ENCODE measurements around the gene CDIP1.

Gene CDIP1

DNA sequence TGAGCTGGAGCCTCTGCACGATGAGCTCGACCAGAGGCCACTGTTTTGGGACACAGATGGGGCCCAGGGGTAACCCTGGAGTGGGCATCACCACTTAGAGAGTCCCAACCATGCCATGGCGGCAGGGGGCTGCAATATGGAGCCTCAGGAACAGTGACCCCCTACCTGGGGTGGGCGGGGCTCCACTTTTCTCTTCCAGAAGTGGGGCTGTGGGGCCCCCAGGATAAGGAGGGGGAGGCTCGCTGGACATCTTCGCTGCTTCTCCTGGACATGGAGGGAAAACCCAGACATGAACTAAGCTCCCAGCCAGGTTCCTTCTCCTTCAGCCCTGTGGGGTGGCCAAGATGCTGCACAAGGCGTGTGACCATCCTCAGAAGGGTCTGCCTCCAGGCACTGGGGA is 24.7 kb downstream of the CDIP1 start:
- no peak for DNase-seq (ENCODE audit: low spot score)

DNA sequence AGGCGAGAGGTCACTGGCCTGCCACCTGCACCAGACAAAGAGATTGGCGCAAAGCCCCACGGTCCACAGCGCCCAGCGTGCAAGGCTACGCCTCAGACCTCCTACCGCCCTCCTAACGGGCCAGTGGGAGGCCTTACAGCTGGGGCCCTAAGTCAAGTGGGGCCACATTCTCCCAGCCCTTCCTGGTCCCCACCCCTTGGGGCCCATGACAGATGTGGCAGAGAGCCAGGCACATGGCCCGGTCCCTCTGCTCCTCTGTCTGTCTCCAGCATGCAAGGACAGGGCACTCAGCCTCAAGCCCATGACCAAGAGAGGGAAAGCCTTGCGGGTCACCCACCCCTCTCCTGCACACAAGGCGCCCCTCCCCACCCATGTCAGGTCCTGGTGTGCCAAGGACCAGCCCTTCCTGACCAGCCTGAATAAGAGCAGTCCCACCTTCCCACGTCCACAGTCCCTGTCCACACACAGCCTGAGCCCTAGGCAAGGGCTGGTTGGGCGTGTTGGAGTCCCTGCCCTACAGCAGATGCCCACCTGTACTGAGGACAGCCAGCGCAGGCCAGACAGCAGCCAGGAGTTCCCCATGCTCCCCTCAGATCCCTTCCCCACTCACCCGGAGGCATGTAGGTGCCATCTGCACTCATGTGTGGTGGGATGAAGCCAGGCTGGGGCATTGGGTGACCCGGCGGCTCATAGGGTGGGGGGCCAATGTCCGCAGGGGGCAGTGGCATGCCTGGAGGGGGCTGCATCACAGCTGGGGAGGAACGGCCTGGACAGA is 25.3 kb downstream of the CDIP1 start:
- DNase-seq (ENCODE audit: low spot score): no peak

DNA sequence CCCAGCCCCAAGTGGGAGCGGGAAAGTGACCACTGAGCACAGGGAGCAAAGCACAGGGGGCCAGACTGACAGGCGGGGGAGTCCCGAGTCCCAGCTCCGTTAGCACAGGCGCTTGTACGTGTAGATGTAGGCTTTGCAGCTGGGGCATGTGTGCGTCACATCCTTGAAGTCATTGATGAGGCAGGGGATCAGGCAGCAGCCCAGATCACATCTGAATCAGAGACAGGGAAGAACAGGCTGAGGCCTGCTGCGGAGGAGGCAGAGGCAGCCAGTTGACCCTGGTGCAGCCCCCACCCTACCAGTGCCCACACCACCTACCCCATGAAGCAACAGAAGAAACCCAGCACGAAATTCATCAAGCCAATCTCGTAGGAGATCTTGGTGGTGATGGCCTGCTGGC is 26.1 kb downstream of the CDIP1 start:
- DNase-seq (ENCODE audit: low spot score): no peak

DNA sequence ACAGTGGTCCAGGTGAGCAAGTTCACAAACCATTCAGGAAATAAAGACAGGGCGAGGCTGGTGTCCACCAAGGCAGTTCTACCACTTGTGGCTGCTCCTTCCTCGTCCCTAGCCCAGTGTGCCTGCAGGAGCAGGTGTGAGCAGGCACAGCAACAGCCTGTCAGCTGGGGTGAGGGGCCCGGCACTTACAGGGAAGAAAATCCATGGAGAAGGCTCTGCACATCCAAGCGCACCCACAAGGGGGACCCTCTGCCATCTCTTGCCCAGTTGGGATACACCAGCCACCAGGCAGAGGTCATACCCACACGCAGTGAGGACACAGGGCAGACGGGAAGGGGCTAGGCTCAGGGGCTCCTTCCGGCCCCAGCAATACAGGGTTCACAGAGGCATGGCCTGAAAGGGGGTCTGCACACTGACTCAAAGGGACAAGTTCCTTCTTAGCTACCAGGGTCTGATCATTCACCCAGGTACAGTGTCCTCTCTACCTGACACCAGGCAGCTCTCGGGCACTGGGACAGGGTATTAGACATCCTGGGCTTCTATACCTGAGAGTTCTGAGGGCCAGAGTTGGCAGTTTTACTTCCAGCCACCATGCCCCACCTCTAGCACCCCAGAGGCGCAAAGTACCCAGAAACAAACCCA is 27.0 kb downstream of the CDIP1 start:
- no peak for DNase-seq (ENCODE audit: low spot score)

DNA sequence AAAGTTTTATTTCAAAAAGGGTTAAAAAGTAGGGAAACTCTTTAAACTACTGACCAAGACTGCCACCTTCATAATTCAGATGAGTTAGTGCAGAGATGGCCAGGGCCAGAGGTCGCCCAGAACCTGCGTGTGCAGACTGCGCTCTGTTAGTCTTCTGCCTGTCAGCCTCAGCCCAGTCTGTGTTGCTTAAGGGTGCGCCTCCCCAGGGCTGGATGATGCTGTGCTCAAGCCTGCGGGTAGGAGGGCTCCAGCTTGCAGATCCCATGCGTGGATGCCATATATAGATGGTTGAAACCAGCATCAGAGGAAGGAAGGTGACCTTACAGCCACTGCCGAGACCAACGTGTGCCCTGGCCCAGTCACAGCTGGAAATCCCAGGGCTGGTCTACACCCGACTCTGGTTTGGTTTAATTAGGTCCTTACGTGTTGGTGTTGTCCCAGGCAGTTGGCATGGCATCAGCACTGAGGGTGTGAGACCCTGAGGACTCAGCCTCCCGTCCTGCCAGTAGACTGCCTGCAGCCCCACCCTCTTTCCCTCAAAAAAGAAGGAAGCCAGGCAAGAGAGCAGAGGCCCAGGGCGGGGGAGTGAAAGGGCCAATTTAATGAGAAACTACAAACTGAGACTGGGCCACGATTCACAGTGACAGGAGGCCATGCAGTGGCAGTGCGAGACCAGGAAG is 27.7 kb downstream of the CDIP1 start:
- DNase-seq (ENCODE audit: low spot score): no peak

DNA sequence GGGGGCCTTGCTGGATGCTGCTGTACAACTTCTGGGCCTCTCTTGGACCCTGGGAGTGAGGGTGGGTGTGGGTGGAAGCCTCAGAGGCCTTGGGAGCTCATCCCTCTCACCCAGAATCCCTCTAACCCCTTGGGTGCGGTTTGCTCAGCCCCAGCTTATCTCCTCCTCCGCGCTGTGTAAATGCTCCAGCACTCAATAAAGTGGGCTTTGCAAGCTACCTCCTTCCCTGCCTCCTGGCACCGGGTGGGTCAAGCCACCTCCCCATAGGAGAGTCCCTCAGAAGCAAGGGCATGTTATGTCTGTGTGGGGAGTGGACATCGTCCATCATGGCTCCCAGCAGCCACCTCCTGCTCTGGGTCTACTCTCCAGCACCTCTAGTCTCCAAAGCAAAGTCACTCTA is 28.4 kb downstream of the CDIP1 start:
- DNase-seq (ENCODE audit: low spot score): no peak

DNA sequence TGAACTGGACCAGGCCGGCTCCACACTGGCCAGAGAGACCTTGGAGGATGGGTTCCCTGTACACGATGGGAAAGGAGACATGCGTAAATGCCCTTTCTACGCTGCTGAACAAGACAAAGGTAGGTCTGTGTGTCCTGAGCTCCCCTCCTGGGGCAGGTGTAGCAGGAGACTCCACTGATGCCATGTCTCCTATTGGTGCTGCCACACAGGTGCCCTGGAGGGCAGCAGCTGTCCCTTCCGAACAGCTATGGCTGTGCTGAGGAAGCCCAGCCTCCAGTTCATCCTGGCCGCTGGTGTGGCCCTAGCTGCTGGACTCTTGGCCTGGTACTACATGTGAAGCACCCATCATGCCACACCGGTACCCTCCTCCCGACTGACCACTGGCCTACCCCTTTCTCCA is 29.2 kb downstream of the CDIP1 start:
- no peak for DNase-seq (ENCODE audit: low spot score)

DNA sequence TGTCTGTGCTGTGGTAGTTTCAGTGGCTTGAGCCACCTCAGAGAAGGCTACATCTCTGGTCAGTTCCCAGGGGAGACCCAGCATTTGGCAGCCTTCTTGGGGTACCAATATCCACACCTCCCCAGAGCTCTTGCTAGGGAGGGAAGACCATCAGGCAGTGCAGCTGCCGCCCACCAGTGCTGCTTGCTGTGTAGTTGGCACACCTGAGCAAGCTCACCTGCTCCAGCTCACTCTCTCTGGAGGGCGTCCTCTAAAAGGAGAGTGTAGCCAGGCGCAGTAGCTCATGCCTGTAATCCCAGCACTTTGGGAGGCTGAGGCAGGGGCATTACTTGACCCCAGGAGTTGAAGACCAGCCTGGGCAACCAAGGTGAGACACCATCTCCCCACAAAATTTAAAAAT is 29.8 kb downstream of the CDIP1 start:
- DNase-seq (ENCODE audit: low spot score): no peak

DNA sequence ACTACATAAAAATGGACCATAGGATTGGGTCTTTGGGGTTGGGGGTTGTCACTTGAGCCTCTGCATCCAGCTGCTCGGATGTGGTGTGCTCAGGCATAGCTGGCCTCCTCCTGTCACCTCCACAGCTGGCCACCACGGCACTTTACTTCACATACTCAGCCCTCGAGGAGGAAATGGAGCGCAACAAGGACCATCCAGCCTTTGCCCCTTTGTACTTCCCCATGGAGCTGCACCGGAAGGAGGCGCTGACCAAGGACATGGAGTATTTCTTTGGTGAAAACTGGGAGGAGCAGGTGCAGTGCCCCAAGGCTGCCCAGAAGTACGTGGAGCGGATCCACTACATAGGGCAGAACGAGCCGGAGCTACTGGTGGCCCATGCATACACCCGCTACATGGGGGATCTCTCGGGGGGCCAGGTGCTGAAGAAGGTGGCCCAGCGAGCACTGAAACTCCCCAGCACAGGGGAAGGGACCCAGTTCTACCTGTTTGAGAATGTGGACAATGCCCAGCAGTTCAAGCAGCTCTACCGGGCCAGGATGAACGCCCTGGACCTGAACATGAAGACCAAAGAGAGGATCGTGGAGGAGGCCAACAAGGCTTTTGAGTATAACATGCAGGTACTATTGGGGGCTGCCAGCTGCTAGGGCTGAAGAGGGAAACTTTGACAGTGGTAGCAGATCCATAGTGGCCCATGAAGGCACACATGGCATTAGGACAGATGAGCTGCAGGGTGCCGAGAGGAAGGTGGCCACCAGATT is 30.8 kb downstream of the CDIP1 start:
- DNase-seq (ENCODE audit: low spot score): no peak

DNA sequence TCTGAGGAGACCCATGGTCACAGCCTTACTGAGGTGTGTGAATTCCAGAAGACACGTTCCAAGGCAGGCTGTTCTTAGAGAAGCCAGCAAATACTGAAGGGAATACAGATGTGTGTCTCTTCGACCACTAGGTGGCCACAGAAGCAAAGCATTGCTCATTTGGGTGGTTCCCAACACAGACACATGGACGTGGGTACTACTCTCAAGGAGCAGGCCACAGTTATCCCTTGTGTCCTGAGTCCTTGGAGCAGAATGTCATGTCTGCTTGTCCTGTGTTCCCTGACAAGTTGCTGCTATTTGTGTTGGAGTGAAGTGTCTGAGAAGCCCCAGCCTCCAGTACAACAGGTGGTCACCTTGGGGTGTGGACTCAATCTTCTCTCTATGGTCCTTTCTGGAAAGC is 32.1 kb downstream of the CDIP1 start:
- DNase-seq (ENCODE audit: low spot score): no peak

DNA sequence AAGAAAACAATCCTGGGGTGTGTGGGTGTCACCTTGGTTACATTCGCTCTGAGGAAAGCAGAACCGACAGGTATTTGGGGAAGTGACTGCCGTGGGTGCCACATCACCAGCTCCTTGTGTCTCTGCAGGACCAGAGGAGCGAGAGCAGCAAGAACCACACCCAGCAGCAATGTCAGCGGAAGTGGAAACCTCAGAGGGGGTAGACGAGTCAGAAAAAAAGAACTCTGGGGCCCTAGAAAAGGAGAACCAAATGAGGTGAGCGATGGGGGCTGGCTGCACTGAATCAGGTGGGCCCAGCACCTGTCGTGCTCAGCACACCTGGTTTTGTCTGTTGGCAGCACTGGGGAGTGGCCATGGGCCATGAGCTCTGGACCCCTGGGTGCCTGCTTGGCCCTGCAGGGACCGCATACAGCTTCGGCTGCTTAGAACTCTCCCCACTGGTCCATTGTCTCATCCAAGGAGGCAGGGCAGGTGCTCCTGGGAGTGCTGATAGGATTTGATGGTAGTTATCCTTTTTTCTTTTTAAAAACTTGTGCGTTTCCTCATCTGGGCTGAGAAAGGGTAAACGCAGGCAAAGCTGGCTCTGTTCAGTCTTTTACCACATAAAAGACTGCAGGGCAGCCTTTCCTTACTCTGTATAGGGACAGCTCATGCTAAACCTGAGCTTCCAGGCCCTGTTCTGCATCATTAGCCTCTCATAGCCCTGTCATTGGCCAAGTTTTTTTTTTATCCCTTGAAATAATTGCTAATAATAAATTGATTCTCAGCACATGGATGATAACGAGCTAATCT is 33.0 kb downstream of the CDIP1 start:
- DNase-seq (ENCODE audit: low spot score): no peak

DNA sequence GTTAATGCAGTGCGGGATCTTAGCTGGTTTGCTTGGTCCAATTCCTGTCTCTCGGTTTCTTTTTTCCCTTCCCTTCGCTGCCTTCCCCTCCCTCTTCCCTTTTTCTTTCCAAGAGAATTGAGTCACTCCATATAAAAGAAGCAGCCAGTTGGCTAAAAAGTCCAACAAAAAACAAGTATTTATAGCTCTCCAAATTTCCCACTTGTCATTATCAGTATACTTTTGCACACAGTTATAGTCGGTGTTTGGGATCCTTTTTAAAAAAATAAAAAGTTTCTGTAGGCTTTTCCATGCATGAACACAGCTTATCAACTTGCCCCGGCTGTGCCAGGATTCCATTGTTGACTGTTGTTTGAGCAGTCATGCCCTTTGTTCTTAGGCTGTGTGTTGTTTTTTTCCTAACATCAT is 37.5 kb downstream of the CDIP1 start:
- DNase-seq (ENCODE audit: low spot score): no peak

DNA sequence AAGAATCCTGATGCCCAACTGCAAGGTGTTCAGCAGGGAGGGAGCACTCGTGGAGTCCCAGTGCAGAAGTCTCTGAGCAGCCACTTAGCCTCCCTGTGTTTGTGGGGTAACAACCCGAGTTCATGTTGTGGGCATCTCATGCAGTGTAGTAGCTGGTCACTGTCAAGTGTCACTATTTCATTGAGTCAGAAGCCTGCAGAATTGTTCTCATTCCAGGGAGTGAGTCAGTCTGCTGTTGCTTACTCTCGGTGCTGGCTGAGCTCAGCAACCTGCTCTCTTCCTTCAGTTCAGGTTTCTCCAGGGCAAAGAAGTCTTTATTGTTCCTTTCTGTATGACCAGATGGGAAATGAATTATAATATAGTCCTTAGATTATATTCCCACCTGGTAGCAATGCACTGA is 38.3 kb downstream of the CDIP1 start:
- no peak for DNase-seq (ENCODE audit: low spot score)

DNA sequence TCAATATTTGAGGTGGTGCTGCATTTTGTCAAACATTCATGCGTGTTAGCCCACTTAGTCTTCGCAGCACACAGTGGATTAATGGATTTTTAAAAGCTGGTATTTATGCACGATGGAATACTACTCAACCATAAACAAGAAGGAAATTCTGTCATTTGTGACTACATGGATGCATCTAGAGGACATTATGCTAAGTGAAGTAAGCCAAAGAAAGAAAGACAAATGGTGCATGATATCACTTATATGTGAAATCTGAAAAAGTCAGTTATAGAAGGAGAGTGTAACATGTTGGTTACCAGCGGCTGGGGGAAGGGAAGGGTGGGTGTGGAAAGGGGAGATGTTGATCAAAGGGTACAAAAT is 39.4 kb downstream of the CDIP1 start:
- no peak for DNase-seq (ENCODE audit: low spot score)

DNA sequence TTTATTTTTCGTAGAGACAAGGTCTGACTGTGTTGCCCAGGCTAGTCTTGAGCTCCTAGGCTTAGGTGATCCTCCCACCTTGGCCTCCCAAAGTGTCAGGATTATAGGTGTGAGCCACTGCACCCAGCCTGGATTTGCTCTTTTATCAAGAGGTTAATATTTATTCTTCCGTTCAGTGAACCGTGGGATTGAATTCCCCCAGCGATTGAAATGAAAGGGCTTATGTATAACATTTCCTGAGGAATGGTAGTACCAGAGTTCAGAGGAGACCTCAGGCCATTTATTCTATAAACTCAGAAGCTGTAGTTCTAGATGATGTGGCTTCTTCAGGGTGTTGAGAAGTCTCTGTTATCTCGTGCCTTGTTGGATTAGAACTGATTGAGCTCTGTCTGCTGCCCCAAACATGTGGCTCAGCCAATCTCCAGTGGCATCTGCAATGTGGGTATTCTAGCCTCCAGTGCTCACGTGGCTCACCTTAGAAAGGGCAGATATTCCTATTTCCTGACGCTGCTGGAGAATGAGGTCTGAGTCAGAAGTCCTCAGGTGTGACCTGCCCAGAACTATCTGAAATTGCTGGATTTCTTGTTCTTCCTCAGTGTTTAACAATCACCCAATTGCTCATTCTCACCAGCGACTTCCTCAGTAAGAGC is 39.9 kb downstream of the CDIP1 start:
- no peak for DNase-seq (ENCODE audit: low spot score)

DNA sequence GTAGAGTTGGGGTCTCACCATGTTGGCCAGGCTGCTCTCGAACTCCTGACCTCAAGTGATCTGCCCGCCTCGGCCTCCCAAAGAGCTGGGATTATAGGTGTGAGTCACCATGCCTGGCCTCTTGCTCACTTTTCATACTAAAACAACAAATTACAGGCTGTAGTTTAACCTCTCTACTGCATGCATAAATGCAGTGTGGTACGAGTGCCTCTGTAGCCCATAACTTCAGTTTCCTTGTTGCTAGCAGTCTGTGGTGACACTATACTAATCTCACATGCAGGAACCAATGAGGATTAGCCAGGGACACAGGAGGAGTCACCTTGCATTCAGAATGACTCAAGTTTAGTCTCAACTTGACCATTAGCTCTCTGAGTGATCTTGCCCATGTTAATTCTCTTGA is 42.3 kb downstream of the CDIP1 start:
- DNase-seq (ENCODE audit: low spot score): no peak

DNA sequence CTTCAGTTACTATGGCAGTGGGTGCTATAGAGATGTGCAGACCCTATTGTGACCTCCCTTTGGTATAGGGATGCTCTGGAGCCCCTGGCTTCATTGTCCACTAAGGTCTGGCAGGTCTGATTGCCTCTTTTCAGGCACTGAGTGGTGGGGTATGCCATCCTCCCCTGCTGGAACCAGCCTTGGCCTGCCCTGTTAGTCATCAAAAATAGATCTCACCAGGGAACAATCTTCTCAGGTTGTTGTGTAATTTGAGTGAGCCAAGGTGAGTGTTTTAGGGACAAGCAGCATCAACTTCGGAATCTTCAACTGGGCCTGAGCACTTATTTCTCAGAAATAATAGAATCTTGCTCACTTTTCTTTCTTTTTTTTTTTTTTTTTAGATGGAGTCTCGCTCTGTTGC is 42.8 kb downstream of the CDIP1 start:
- no peak for DNase-seq (ENCODE audit: low spot score)

DNA sequence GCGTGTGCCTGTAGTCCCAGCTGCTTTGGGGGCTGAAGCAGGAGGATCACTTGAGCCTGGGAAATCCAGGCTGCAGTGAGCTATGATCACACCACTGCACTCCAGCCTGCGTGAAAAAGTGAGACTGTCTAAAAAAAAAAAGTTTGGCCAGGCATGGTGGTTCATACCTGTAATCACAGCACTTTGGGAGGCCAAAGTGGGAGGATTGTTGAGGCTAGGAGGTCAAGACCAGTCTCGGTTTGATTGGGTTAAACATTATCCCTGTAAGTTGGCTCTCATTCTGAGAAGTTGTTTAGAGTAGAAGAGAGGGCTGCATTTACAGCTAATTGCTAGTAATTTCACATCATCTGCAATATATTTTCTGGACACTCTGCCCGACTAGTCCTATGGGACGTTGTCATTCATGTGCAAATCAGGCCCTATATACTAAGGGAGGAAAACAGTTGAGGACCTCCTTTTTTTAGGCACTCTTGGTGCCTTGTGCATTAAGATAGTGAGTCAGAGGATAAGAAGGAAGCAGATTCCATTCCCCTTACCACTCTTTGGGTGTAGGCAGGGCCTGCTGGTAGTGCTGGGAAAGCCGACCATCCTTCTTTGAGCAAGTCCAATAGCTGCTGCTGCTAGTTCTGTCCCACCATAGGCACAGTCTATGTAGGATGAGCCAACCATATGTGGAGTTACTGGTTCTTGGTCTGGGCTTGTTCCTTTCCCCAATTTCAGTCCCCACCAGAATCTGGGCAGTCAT is 43.7 kb downstream of the CDIP1 start:
- DNase-seq (ENCODE audit: low spot score): no peak

DNA sequence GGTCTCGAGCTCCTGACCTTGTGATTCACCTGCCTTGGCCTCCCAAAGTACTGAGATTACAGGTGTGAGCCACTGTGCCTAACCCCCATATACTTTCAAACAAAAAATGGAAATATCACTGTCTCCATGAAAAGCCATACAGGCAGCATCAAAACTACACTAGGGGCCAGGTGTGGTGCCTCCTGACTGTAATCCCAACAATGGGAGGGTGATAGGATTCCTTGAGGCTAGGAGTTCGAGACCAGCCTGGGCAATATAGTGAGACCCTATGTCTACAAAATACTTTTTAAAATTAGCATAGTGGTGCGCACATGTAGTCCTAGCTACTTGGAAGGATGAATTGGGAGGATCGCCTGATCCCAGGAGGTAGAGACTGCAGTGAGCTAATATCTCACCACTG is 46.7 kb downstream of the CDIP1 start:
- DNase-seq (ENCODE audit: low spot score): no peak

DNA sequence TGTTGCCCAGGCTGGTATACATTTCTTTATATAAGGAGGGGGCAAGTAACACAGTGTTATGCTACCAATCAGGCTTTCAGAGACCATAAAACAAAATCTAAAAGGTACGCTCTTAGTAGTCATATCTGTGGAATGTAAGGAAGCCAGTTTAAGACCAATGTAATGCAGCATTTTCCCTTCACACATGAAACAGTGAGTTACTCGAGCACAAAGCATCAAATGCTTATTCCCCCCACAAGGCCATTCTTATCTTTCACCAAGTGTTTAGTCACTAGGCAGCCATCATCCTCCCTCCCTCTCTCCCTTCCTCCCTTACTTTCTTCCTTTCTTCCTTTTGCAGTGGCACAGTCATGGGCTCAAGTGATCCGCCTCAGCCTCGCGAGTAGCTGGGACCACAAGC is 49.5 kb downstream of the CDIP1 start:
- no peak for DNase-seq (ENCODE audit: low spot score)

DNA sequence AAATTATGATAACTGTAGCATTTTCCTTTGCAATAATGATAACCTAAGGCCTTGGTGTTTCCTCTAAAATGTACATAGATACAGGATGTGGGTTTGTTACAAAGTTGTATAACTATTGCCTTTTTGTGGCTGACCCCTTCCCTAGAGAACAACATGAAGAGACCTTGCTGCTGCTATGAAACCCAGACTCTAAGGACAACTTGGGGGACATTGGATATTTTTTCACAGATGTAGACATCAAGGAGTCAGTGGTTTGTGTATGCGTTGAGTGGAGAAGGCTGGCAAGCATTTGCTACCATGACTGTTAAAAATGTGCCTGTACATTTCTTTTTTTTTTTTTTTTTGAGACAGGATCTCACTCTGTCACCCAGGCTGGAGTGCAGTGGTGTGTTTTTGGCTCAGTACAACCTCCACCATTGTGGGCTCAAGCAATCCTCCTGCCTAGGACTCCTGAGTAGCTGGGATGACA is 50.0 kb downstream of the CDIP1 start:
- no peak for DNase-seq (ENCODE audit: low spot score)

All from left forelimb (tissue), 1 donor.